Naive thymus-derived CD4-positive, alpha-beta T cell (primary cell): Measurements from ENCODE around the gene KIF26B. TPM values are rescaled to one million over a fixed set of nuclear protein-coding genes. Genes with fewer than 3 reads are reported as not detected.

Source experiments
- ATAC-seq: fragments of 150-1000 bp; cut with Tn5 transposase; 2 replicates; pipeline ENCODE4 v1.10.0; 2021; ENCODE audit warnings: mild to moderate bottlenecking, moderate library complexity
- CTCF ChIA-PET: fragments of 350-600 bp; sonication (Branson Sonifier 250); formaldehyde crosslinking; loops from one replicate; lab custom pipeline; 2021; ENCODE audit warnings: antibody characterized with exemption; lab: Charles Lee
- POLR2A ChIA-PET: fragments of 350-600 bp; sonication (Branson Sonifier 250); formaldehyde crosslinking; loops from one replicate; lab custom pipeline; 2021; ENCODE audit warnings: antibody characterized with exemption, inconsistent platforms; lab: Charles Lee
- DNase-seq, 9 donors: peaks; one replicate each; pipeline versions ENCODE4 v3.0.0 to v3.0.0-alpha.2; 2020 to 2022; ENCODE audit warnings: mixed read lengths in 1 of 9
- H3K27ac ChIP-seq: one replicate; pipeline ENCODE4 v1.7.0; 2013; ENCODE audit warnings: mild to moderate bottlenecking, low read depth, low read length, moderate library complexity
- H3K27me3 ChIP-seq, 2 donors: one replicate each; pipeline ENCODE4 v1.7.0; 2013; ENCODE audit warnings: low read length in 2 of 2, mild to moderate bottlenecking in 2 of 2, moderate library complexity in 2 of 2; ENCODE audit not compliant: control insufficient read depth in 2 of 2, insufficient read depth in 2 of 2
- H3K36me3 ChIP-seq, 3 experiments: 1 replicate in 2 of 3; 2 replicates in 1 of 3; pipeline ENCODE4 v1.7.0; 2013; ENCODE audit warnings: low read length in 3 of 3, mild to moderate bottlenecking in 3 of 3, moderate library complexity in 1 of 3; ENCODE audit not compliant: insufficient read depth in 3 of 3, control insufficient read depth in 2 of 3
- H3K4me1 ChIP-seq, 2 donors: one replicate each; pipeline ENCODE4 v1.7.0; 2013; ENCODE audit warnings: low read length in 2 of 2, mild to moderate bottlenecking in 2 of 2, moderate library complexity in 1 of 2; ENCODE audit not compliant: control insufficient read depth in 2 of 2, insufficient read depth in 2 of 2
- H3K4me3 ChIP-seq: 2 replicates; pipeline ENCODE4 v1.7.0; 2013; ENCODE audit warnings: mild to moderate bottlenecking, low read length
- H3K9me3 ChIP-seq, 3 experiments: 1 replicate in 2 of 3; 2 replicates in 1 of 3; pipeline ENCODE4 v1.7.0; 2013; ENCODE audit warnings: low read length in 3 of 3; ENCODE audit not compliant: control insufficient read depth in 2 of 3
- H3K27ac Mint-ChIP-seq, 9 donors: one replicate each; pipeline ENCODE4 v1.8.0; 2020 to 2022; ENCODE audit warnings: mixed read lengths in 9 of 9, mild to moderate bottlenecking in 8 of 9, moderate library complexity in 5 of 9, inconsistent platforms in 2 of 9
- H3K27me3 Mint-ChIP-seq, 5 donors: one replicate each; pipeline ENCODE4 v1.8.0; 2021 to 2022; ENCODE audit warnings: mixed read lengths in 5 of 5, mild to moderate bottlenecking in 1 of 5
- H3K36me3 Mint-ChIP-seq, 5 donors: one replicate each; pipeline ENCODE4 v1.8.0; 2020 to 2022; ENCODE audit warnings: mixed read lengths in 5 of 5, mild to moderate bottlenecking in 3 of 5, inconsistent platforms in 1 of 5
- H3K4me1 Mint-ChIP-seq, 7 donors: one replicate each; pipeline ENCODE4 v1.8.0; 2020 to 2022; ENCODE audit warnings: mixed read lengths in 7 of 7, mild to moderate bottlenecking in 3 of 7, inconsistent platforms in 1 of 7
- H3K4me3 Mint-ChIP-seq, 10 donors: one replicate each; pipeline ENCODE4 v1.8.0; 2020 to 2022; ENCODE audit warnings: mild to moderate bottlenecking in 10 of 10, mixed read lengths in 10 of 10, moderate library complexity in 6 of 10, inconsistent platforms in 2 of 10
- H3K9me3 Mint-ChIP-seq, 11 donors: one replicate each; pipeline ENCODE4 v1.8.0; 2020 to 2022; ENCODE audit warnings: mixed read lengths in 11 of 11, mild to moderate bottlenecking in 4 of 11, inconsistent platforms in 1 of 11, moderate library complexity in 1 of 11
- intact Hi-C, 2 donors: fragments of 100-400 bp; cut with micrococcal nuclease; formaldehyde crosslinking; loops; one replicate each; pipeline ENCODE4 v1.15.1; 2023
- polyA plus RNA-seq, 2 donors: library from polyadenylated mRNA; unstranded; fragments of 300-500 nt; fragmentation: Illumina TruSeq; gene quantifications; one replicate each; pipeline ENCODE4 v1.2.3, GENCODE V29; 2021
- total RNA-seq, 6 experiments: library from RNA in 5 of 6; stranded (reverse) in 5 of 6; gene quantifications; 1 replicate in 5 of 6; 2 replicates in 1 of 6; pipeline ENCODE4 v1.2.3 and lab custom pipeline; 2021 to 2026

KIF26B gene
- total and polyA plus RNA-seq, 7 experiments from 2014 or later = 0.06 to 0.24 (median 0.21) TPM; not detected in 4

GRCh38 chr1:245246433-245246832 lies 91.6 kb downstream of the KIF26B start:
- Histone ChIP-seq H3K9me3 (no peaks in the 10 kb centered on the region), H3K4me1 (no peaks in the 10 kb centered on the region), H3K27me3 (no peaks in the 10 kb centered on the region), H3K27ac (no peak overlapping the region), H3K4me3 (no peak overlapping the region), H3K36me3 (no peaks in the 10 kb centered on the region)
- no peak for ATAC-seq
- POLR2A ChIA-PET = no interaction called here
- Mint-ChIP-seq H3K4me3 (no peak overlapping the region), H3K27me3 (peaks cover 0 to 13% (median 4%) of the 10 kb centered on the region in 5 donors), H3K27ac (no peak overlapping the region), H3K4me1 (no peaks in the 10 kb centered on the region), H3K9me3 (no peaks in the 10 kb centered on the region), H3K36me3 (no peaks in the 10 kb centered on the region)
- intact Hi-C loops = no loop called here
- no peak for DNase-seq
- CTCF ChIA-PET = no interaction called here

- no peak overlapping the region for H3K27ac ChIP-seq
- Mint-ChIP-seq H3K9me3 (peaks cover 0 to 2% (median 0%) of the 10 kb centered on the region in 11 donors), H3K4me3 (no peak overlapping the region), H3K36me3 (no peaks in the 10 kb centered on the region), H3K27me3 (peaks cover 0 to 9% (median 0%) of the 10 kb centered on the region in 5 donors), H3K27ac (no peak overlapping the region), H3K4me1 (no peaks in the 10 kb centered on the region)
- CTCF ChIA-PET = no interaction called here
- DNase-seq (no peak), ATAC-seq (no peak)
- POLR2A ChIA-PET = no interaction called here
- no peak overlapping the region for H3K4me3 ChIP-seq
- no peaks in the 10 kb centered on the region for H3K4me1 ChIP-seq
- H3K27me3 ChIP-seq = no peaks in the 10 kb centered on the region
- no peaks in the 10 kb centered on the region for H3K9me3 ChIP-seq
- H3K36me3 ChIP-seq = no peaks in the 10 kb centered on the region
- intact Hi-C loops = no loop called here
Measured at GRCh38 chr1:245247356-245247755, 92.6 kb downstream of the KIF26B start.

GRCh38 chr1:245247801-245248200 lies 93.0 kb downstream of the KIF26B start:
- ATAC-seq (no peak), DNase-seq (no peak)
- Mint-ChIP-seq H3K9me3 (peaks cover 0 to 6% (median 0%) of the 10 kb centered on the region in 11 donors), H3K27ac (no peak overlapping the region), H3K4me3 (no peak overlapping the region), H3K36me3 (no peaks in the 10 kb centered on the region), H3K4me1 (no peaks in the 10 kb centered on the region), H3K27me3 (peaks cover 0 to 9% (median 0%) of the 10 kb centered on the region in 5 donors)
- H3K27ac ChIP-seq = no peak overlapping the region
- CTCF ChIA-PET = no interaction called here
- POLR2A ChIA-PET = no interaction called here
- no peaks in the 10 kb centered on the region for H3K36me3 ChIP-seq
- no peaks in the 10 kb centered on the region for H3K27me3 ChIP-seq
- intact Hi-C loops = no loop called here
- no peaks in the 10 kb centered on the region for H3K9me3 ChIP-seq
- H3K4me3 ChIP-seq = no peak overlapping the region
- H3K4me1 ChIP-seq = no peaks in the 10 kb centered on the region

GRCh38 chr1:245248231-245248731 lies 93.5 kb downstream of the KIF26B start:
- ChIA-PET CTCF (no interaction called here), POLR2A (no interaction called here)
- no peaks in the 10 kb centered on the region for H3K27me3 ChIP-seq
- Mint-ChIP-seq H3K4me1 (no peaks in the 10 kb centered on the region), H3K36me3 (no peaks in the 10 kb centered on the region), H3K27me3 (peaks cover 0 to 9% (median 0%) of the 10 kb centered on the region in 5 donors), H3K4me3 (no peak overlapping the region), H3K27ac (no peak overlapping the region), H3K9me3 (peaks cover 0 to 6% (median 0%) of the 10 kb centered on the region in 11 donors)
- DNase-seq = no peak
- intact Hi-C loops = no loop called here
- H3K36me3 ChIP-seq = no peaks in the 10 kb centered on the region
- no peaks in the 10 kb centered on the region for H3K9me3 ChIP-seq
- no peaks in the 10 kb centered on the region for H3K4me1 ChIP-seq
- no peak overlapping the region for H3K4me3 ChIP-seq
- H3K27ac ChIP-seq = no peak overlapping the region
- no peak for ATAC-seq

- POLR2A ChIA-PET = interaction anchor here (0.6 kb wide), 1 partner anchor 1188 kb away, joined by 3 read pairs; no protein-coding TSS in a partner anchor
- Histone ChIP-seq H3K4me3 (no peak overlapping the region), H3K27ac (no peak overlapping the region), H3K27me3 (no peaks in the 10 kb centered on the region), H3K36me3 (no peaks in the 10 kb centered on the region), H3K4me1 (no peaks in the 10 kb centered on the region), H3K9me3 (no peaks in the 10 kb centered on the region)
- peak; percentile 41 for ATAC-seq
- Mint-ChIP-seq H3K9me3 (peaks cover 0 to 10% (median 2%) of the 10 kb centered on the region in 11 donors), H3K27me3 (peaks cover 0 to 17% (median 7%) of the 10 kb centered on the region in 5 donors), H3K4me3 (no peak overlapping the region), H3K36me3 (no peaks in the 10 kb centered on the region), H3K4me1 (peaks cover 0 to under 1% (median 0%) of the 10 kb centered on the region in 7 donors), H3K27ac (no peak overlapping the region)
- intact Hi-C loops = no loop called here
- no peak for DNase-seq
- CTCF ChIA-PET = interaction anchor here (0.6 kb wide), 1 partner anchor 8 kb away, joined by 3 read pairs; no protein-coding TSS in a partner anchor
Measured at GRCh38 chr1:245255783-245256182, 101.0 kb downstream of the KIF26B start.

- Histone ChIP-seq H3K27me3 (no peaks in the 10 kb centered on the region), H3K9me3 (no peaks in the 10 kb centered on the region), H3K4me3 (no peak overlapping the region), H3K4me1 (no peaks in the 10 kb centered on the region), H3K27ac (no peak overlapping the region), H3K36me3 (no peaks in the 10 kb centered on the region)
- CTCF ChIA-PET = no interaction called here
- intact Hi-C loops = no loop called here
- Mint-ChIP-seq H3K27me3 (peaks cover 0 to 17% (median 7%) of the 10 kb centered on the region in 5 donors), H3K27ac (no peak overlapping the region), H3K36me3 (no peaks in the 10 kb centered on the region), H3K9me3 (peaks cover 0 to 10% (median 2%) of the 10 kb centered on the region in 11 donors), H3K4me1 (peaks cover 0 to 2% (median 0%) of the 10 kb centered on the region in 7 donors), H3K4me3 (no peak overlapping the region)
- no peak for DNase-seq
- ATAC-seq = no peak
- POLR2A ChIA-PET = no interaction called here
Measured at GRCh38 chr1:245256528-245256927, 101.7 kb downstream of the KIF26B start.

- no peak overlapping the region for H3K27ac ChIP-seq
- H3K4me3 ChIP-seq = no peak overlapping the region
- peak; percentile 58 for ATAC-seq
- ChIA-PET POLR2A (no interaction called here), CTCF (no interaction called here)
- peaks cover 0 to 4% (median 0%) of the 10 kb centered on the region in 11 donors for H3K9me3 Mint-ChIP-seq
- H3K27ac Mint-ChIP-seq = no peak overlapping the region
- no peaks in the 10 kb centered on the region for H3K4me1 ChIP-seq
- no peak overlapping the region for H3K4me3 Mint-ChIP-seq
- no peaks in the 10 kb centered on the region for H3K36me3 ChIP-seq
- peaks cover 0 to 2% (median 0%) of the 10 kb centered on the region in 7 donors for H3K4me1 Mint-ChIP-seq
- no peak for DNase-seq
- H3K36me3 Mint-ChIP-seq = no peaks in the 10 kb centered on the region
- intact Hi-C loops = no loop called here
- H3K27me3 Mint-ChIP-seq = peaks cover 0 to 21% (median 10%) of the 10 kb centered on the region in 5 donors
- H3K27me3 ChIP-seq = no peaks in the 10 kb centered on the region
- H3K9me3 ChIP-seq = no peaks in the 10 kb centered on the region
Measured at GRCh38 chr1:245258271-245258920, 103.6 kb downstream of the KIF26B start.
